AG20443 (cell line): ENCODE results near the gene PCDH9.
"Not testable (repeated sequence)": the region's sequence is repeated elsewhere in the genome, so short reads cannot be mapped to it uniquely, and the experiment has no call there.

Source experiments
- DNase-seq: peaks from one replicate; pipeline ENCODE4 v3.0.0; 2012; ENCODE audit warnings: low spot score, mixed read lengths

The PCDH9 gene

GRCh38 chr13:67128136-67128535, 102.0 kb downstream of the PCDH9 start:
- DNase-seq, result no peak

GRCh38 chr13:67125681-67126080, 104.5 kb downstream of the PCDH9 start:
- DNase-seq, result no peak

GRCh38 chr13:67123165-67123564, 107.0 kb downstream of the PCDH9 start:
- no peak for DNase-seq

GRCh38 chr13:67122251-67122650, 107.9 kb downstream of the PCDH9 start:
- DNase-seq, result no peak

GRCh38 chr13:67120872-67121531, 109.1 kb downstream of the PCDH9 start:
- no peak for DNase-seq

- peak; percentile 18 for DNase-seq
These were observed 110.6 kb downstream of the PCDH9 start for GRCh38 chr13:67119481-67119894.

GRCh38 chr13:67118277-67118676, 111.9 kb downstream of the PCDH9 start:
- DNase-seq, result no peak

- no peak for DNase-seq
These were observed 113.1 kb downstream of the PCDH9 start for GRCh38 chr13:67117010-67117550.

GRCh38 chr13:67107979-67108378, 122.2 kb downstream of the PCDH9 start:
- no peak for DNase-seq

GRCh38 chr13:67106502-67107057, 123.6 kb downstream of the PCDH9 start:
- no peak for DNase-seq

GRCh38 chr13:67101730-67102467, 128.2 kb downstream of the PCDH9 start:
- DNase-seq, result no peak

- no peak for DNase-seq
These were observed 129.4 kb downstream of the PCDH9 start for GRCh38 chr13:67100730-67101129.

GRCh38 chr13:67099494-67099893, 130.6 kb downstream of the PCDH9 start:
- DNase-seq, result no peak

- DNase-seq, result no peak
These were observed 132.2 kb downstream of the PCDH9 start for GRCh38 chr13:67097892-67098452.

GRCh38 chr13:67096893-67097292, 133.2 kb downstream of the PCDH9 start:
- DNase-seq, result not testable (repeated sequence)

GRCh38 chr13:67096418-67096817, 133.7 kb downstream of the PCDH9 start:
- no peak for DNase-seq

- DNase-seq, result no peak
These were observed 134.5 kb downstream of the PCDH9 start for GRCh38 chr13:67095621-67096020.

- no peak for DNase-seq
These were observed 135.2 kb downstream of the PCDH9 start for GRCh38 chr13:67094952-67095351.

GRCh38 chr13:67094078-67094477, 136.1 kb downstream of the PCDH9 start:
- DNase-seq, result no peak

GRCh38 chr13:67091603-67092002, 138.5 kb downstream of the PCDH9 start:
- no peak for DNase-seq

GRCh38 chr13:67090856-67091255, 139.3 kb downstream of the PCDH9 start:
- no peak for DNase-seq

- no peak for DNase-seq
These were observed 142.6 kb downstream of the PCDH9 start for GRCh38 chr13:67087527-67087926.

- no peak for DNase-seq
These were observed 143.9 kb downstream of the PCDH9 start for GRCh38 chr13:67086260-67086659.
